Smooth muscle cell (in vitro differentiated cells): ENCODE measurements around the gene TEN1. TPM values are rescaled to one million over a fixed set of nuclear protein-coding genes. Genes with fewer than 3 reads are reported as not detected.

ENCODE experiments used
- DNase-seq: peaks from one replicate; lab custom pipeline; 2025; ENCODE audit not compliant: unreplicated experiment; lab: John Stamatoyannopoulos, UW
- H2AFZ ChIP-seq: fragments of 200-600 bp; sonication (generic); 2 replicates; pipeline ENCODE4 v1.6.0; 2016; ENCODE audit warnings: antibody characterized with exemption, low read depth, mild to moderate bottlenecking
- H3F3A ChIP-seq: fragments of 200-600 bp; sonication (generic); 2 replicates; pipeline ENCODE4 v1.6.0; 2017; ENCODE audit warnings: antibody characterized with exemption, low read depth
- H3K27ac ChIP-seq: fragments of 200-600 bp; sonication (generic); 2 replicates; pipeline ENCODE4 v1.5.1; 2016; ENCODE audit warnings: low read depth, mild to moderate bottlenecking
- H3K27me3 ChIP-seq: fragments of 200-600 bp; sonication (generic); 2 replicates; pipeline ENCODE4 v1.6.1; 2016; ENCODE audit warnings: low read depth, mild to moderate bottlenecking
- H3K36me3 ChIP-seq: fragments of 200-600 bp; sonication (generic); 2 replicates; pipeline ENCODE4 v1.5.1; 2016; ENCODE audit warnings: low read depth
- H3K4me1 ChIP-seq: fragments of 200-600 bp; sonication (generic); 2 replicates; pipeline ENCODE4 v1.5.1; 2016; ENCODE audit warnings: low read depth
- H3K4me2 ChIP-seq: fragments of 200-600 bp; sonication (generic); 2 replicates; pipeline ENCODE4 v1.6.0; 2016; ENCODE audit warnings: mild to moderate bottlenecking
- H3K4me3 ChIP-seq: fragments of 200-600 bp; sonication (generic); 2 replicates; pipeline ENCODE4 v1.5.1; 2016; ENCODE audit warnings: mild to moderate bottlenecking
- H3K79me2 ChIP-seq: fragments of 200-600 bp; sonication (generic); 2 replicates; pipeline ENCODE4 v1.6.0; 2016; ENCODE audit warnings: low read depth, mild to moderate bottlenecking
- H3K9ac ChIP-seq: fragments of 200-600 bp; sonication (generic); 2 replicates; pipeline ENCODE4 v1.6.0; 2016; ENCODE audit warnings: low read depth
- H3K9me3 ChIP-seq: fragments of 200-600 bp; sonication (generic); replicated peaks from 2 replicates; pipeline ENCODE4 v1.5.1; 2016; ENCODE audit warnings: low read depth
- H4K20me1 ChIP-seq: fragments of 200-600 bp; sonication (generic); 2 replicates; pipeline ENCODE4 v1.6.0; 2016; ENCODE audit warnings: low read depth
- CTCF ChIP-seq: fragments of 200-600 bp; sonication (generic); IDR thresholded peaks from 2 replicates; pipeline ENCODE4 v1.5.1; 2017; ENCODE audit warnings: borderline replicate concordance, mild to moderate bottlenecking, antibody characterized with exemption; ENCODE audit not compliant: insufficient read depth, poor library complexity, severe bottlenecking
- WGBS: methylation state at CpG from one replicate; pipeline ENCODE4 v1.1.7; 2016; ENCODE audit warnings: low lambda C conversion rate; 5-methylcytosine and 5-hydroxymethylcytosine counted together
- polyA plus RNA-seq: library from polyadenylated mRNA; unstranded; fragments of >200 nt; fragmentation: Nextera tagmentation; extraction: Ambion mirVana; gene quantifications from 2 replicates; pipeline ENCODE4 v1.2.1, GENCODE V29; 2016
- total RNA-seq: library from RNA; depleted of rRNA; stranded (reverse); fragments of >200 nt; gene quantifications from 2 replicates; pipeline ENCODE4 v1.2.3, GENCODE V29; 2014

The TEN1 gene
- total and polyA plus RNA-seq, 2 experiments from 2014 or later, result 15.5 to 19.2 TPM

DNA sequence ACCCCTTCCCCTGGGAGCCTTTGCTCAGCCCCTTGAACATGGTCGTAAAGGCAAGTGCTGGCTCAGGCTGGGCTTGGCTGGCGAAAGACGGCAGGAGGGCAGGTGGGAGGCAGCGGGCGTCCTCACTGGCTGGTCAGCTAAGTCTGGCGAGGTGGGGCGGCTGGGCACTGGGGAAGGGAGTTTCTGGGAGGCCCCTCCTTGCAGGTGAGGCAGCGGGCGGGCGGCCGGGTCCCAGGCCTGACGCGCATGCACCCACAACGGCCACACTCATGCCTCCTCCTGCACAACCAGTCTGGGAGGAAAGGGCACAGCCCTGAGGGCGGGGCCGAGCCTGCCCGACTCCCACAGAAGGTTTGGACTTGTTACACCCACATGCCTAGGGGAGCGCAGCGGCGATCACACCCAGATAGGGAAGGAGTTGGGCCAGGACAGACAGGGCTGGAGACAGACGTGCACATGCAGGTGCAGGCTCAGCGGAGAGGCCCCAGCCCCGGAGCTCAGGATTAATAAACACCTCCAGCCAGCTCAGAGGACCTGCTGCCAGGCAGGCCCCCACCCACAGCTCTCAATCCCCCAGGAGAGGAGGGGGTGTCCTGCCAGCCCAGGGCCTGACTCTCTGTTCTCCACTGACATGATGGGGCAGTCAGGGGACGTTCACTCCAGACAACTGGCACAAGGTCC is 48.3 kb downstream of the TEN1 start, which contains the start of gene EVPL:
TSS of gene EVPL (minus strand) at position 148 of the 681 bp plus-strand sequence. CDS start at position 40, 108 bp downstream.
- Histone ChIP-seq H3K9me3 (no peaks in the 10 kb centered on the region), H3K4me2 (no peak within 1 kb of the TSS), H3K27me3 (no peaks in the 10 kb centered on the region), H3K4me1 (peaks cover 4% of the 10 kb centered on the region), H2AFZ (no peak within 1 kb of the TSS), H3K9ac (no peak within 1 kb of the TSS), H4K20me1 (no peaks in the 10 kb centered on the region), H3K27ac (no peak within 1 kb of the TSS), H3K79me2 (no peaks in the 10 kb centered on the region), H3K36me3 (no peaks in the 10 kb centered on the region), H3K4me3 (no peak within 1 kb of the TSS), H3F3A (no peaks in the 10 kb centered on the region)
- no peak for TF ChIP-seq CTCF
- no peak for DNase-seq
- WGBS, result 83% methylated on average over 20 of the region's 24 CpGs

DNA sequence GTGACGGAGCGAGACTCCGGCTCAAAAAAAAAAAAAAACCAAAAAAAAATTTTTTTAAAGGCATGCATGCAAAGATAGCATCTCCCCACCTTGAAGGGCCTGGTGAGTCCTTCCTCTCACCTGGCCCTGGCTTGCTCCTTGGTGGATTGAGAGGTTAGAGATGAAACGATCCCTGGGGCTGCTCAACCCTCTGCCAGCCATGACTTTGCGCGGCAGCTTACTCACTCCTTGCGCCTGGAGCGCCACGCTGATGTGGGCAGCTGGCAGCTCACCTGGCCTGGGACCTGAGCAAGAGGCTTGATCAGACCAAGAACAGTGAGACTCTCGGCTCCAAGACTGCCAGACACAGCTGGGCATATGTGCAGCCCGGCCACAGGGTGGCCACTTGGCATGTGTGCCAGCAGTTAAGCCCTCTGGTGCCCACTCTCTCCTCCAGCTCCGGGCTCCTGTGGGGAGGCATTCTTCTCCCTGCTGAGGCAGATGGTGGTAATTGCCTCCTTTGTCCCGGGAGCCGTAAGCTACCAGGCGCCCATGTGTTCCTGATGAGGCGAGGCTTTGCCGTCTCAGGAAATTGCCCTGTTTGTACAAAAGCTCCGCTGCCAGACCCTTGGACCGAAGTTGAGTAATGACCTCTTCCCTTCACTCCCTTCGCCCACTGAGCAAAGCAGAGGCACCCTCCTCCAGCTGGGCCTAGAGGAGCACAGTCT is 53.2 kb downstream of the TEN1 start:
- TF ChIP-seq CTCF, result no peak
- H3K36me3 ChIP-seq, result no peaks in the 10 kb centered on the region
- H4K20me1 ChIP-seq, result no peaks in the 10 kb centered on the region
- no peaks in the 10 kb centered on the region for H3K9me3 ChIP-seq
- WGBS, result 95% methylated on average over 17 of the region's 20 CpGs
- no peak overlapping the region for H3K4me3 ChIP-seq
- no peak overlapping the region for H3K9ac ChIP-seq
- no peaks in the 10 kb centered on the region for H3F3A ChIP-seq
- no peak overlapping the region for H2AFZ ChIP-seq
- H3K4me1 ChIP-seq, result peaks cover 9% of the 10 kb centered on the region
- H3K4me2 ChIP-seq, result no peak overlapping the region
- no peak overlapping the region for H3K27ac ChIP-seq
- no peaks in the 10 kb centered on the region for H3K79me2 ChIP-seq
- no peak for DNase-seq
- no peaks in the 10 kb centered on the region for H3K27me3 ChIP-seq

GRCh38 chr17:76032780-76033108 is 53.7 kb downstream of the TEN1 start:
- Histone ChIP-seq H4K20me1 (no peaks in the 10 kb centered on the region), H3K9me3 (no peaks in the 10 kb centered on the region), H3K4me3 (no peak overlapping the region), H3K27me3 (no peaks in the 10 kb centered on the region), H3K9ac (no peak overlapping the region), H3K27ac (no peak overlapping the region), H3K36me3 (no peaks in the 10 kb centered on the region), H3K4me1 (peaks cover 14% of the 10 kb centered on the region), H3K79me2 (no peaks in the 10 kb centered on the region), H3K4me2 (no peak overlapping the region), H3F3A (no peaks in the 10 kb centered on the region), H2AFZ (no peak overlapping the region)
- WGBS, result 94% methylated on average over 5 of the region's 5 CpGs
- no peak for DNase-seq
- TF ChIP-seq CTCF, result no peak
